ENCODE data around the gene CHORDC1. TPM values are rescaled to one million over a fixed set of nuclear protein-coding genes. Genes with fewer than 3 reads are reported as not detected.
"Not testable (repeated sequence)": the region's sequence is repeated elsewhere in the genome, so short reads cannot be mapped to it uniquely, and the experiment has no call there.

CHORDC1 gene
- total RNA-seq, 4 donors from 2014 or later = 26.1 to 51.2 (median 43.7) TPM

DNA sequence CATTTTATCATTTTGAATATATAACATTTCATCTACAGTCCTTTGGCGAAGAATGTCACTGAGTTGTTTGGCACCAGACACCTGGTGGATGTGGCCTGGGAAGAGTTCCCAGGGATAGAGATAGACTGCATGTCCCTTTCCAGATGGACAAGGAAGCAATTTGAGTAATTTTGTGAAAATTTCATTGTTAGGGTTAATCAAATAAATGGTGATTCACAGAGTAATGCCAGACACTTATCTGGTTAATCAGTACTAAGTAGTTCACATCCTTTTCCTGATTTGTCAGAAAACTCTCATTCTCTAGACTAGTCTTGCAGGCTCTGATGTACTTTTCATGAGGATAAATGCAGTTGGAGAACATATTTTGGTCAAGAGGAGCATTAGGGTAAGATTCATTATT, 46.8 kb downstream of the CHORDC1 start:
- H3K9me3 ChIP-seq = no peaks in the 10 kb centered on the region
- no peak overlapping the region for H3K27ac ChIP-seq
- H3K27me3 ChIP-seq = no peaks in the 10 kb centered on the region
- no peaks in the 10 kb centered on the region for H3K4me1 ChIP-seq
- DNase-seq = no peak
- H3K36me3 ChIP-seq = no peaks in the 10 kb centered on the region
- no peak for TF ChIP-seq POLR2A (IDR thresholded peaks at IDR 0.05)
- TF ChIP-seq, protein P1, sequence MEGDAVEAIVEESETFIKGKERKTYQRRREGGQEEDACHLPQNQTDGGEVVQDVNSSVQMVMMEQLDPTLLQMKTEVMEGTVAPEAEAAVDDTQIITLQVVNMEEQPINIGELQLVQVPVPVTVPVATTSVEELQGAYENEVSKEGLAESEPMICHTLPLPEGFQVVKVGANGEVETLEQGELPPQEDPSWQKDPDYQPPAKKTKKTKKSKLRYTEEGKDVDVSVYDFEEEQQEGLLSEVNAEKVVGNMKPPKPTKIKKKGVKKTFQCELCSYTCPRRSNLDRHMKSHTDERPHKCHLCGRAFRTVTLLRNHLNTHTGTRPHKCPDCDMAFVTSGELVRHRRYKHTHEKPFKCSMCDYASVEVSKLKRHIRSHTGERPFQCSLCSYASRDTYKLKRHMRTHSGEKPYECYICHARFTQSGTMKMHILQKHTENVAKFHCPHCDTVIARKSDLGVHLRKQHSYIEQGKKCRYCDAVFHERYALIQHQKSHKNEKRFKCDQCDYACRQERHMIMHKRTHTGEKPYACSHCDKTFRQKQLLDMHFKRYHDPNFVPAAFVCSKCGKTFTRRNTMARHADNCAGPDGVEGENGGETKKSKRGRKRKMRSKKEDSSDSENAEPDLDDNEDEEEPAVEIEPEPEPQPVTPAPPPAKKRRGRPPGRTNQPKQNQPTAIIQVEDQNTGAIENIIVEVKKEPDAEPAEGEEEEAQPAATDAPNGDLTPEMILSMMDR (IDR thresholded peaks at IDR 0.05) = no peak
- H3K4me3 ChIP-seq = no peak overlapping the region

DNA sequence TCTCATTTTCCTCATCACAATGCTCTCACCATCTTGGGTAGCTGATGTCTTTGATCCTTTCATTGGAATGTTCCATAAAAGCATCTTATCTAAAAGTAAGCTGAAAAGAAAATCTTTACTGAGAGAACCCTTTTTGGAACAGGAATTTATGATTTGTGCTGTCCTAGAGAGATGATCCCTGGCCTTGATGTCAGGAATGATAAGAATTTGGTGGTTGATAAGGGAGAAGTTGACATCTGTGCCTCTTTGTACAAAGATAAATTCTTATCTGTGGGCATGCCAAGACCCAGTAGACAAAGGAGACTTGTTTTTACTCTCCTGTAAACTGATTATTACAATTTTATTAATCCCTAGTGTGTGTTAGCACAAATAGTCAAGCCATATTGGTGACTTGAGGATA, 51.5 kb downstream of the CHORDC1 start:
- DNase-seq = no peak
- H3K4me1 ChIP-seq = no peaks in the 10 kb centered on the region
- TF ChIP-seq, protein P1 (IDR thresholded peaks at IDR 0.05) = no peak
- TF ChIP-seq POLR2A (IDR thresholded peaks at IDR 0.05) = no peak
- no peaks in the 10 kb centered on the region for H3K27me3 ChIP-seq
- no peak overlapping the region for H3K27ac ChIP-seq
- H3K4me3 ChIP-seq = no peak overlapping the region
- no peaks in the 10 kb centered on the region for H3K9me3 ChIP-seq
- H3K36me3 ChIP-seq = no peaks in the 10 kb centered on the region

DNA sequence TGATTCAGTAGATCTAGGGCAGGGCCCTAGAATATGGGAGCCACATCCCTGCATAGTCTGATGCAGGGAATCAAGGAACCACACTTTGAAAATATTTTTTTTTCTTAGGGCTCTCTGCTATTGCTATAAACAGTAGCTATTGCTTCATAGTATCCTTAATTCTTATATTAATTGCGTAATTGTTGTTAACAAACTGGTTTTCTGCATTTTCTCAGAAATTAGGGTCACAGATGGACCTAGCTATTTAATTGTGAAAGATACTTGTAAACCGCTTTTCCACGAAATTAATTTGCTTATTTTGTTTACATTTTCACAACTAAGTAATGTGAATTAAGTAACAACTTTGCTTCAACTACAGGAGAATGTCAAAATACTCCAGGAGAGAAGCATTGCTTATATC, 54.3 kb downstream of the CHORDC1 start:
- TF ChIP-seq, protein P1 (IDR thresholded peaks at IDR 0.05) = no peak
- no peak for TF ChIP-seq POLR2A (IDR thresholded peaks at IDR 0.05)
- no peak overlapping the region for H3K4me3 ChIP-seq
- no peaks in the 10 kb centered on the region for H3K27me3 ChIP-seq
- no peaks in the 10 kb centered on the region for H3K4me1 ChIP-seq
- no peaks in the 10 kb centered on the region for H3K9me3 ChIP-seq
- DNase-seq = no peak
- no peaks in the 10 kb centered on the region for H3K36me3 ChIP-seq
- no peak overlapping the region for H3K27ac ChIP-seq

DNA sequence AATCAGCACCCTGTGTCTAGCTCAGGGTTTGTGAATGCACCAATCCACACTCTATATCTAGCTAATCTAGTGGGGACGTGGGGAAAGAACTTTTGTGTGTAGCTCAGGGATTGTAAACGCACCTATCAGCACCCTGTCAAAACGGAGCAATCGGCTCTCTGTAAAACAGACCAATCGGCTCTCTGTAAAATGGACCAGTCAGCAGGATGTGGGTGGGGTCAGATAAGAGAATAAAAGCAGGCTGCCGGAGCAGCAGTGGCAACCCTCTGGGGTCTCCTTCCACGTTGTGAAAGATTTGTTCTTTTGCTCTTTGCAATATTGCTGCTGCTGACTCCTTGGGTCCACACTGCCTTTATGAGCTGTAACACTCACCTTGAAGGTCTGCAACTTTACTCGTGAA, 55.1 kb downstream of the CHORDC1 start:
- not testable (repeated sequence) for H3K27me3 ChIP-seq, H3K36me3 ChIP-seq, H3K4me3 ChIP-seq, DNase-seq, H3K4me1 ChIP-seq, H3K9me3 ChIP-seq, H3K27ac ChIP-seq

DNA sequence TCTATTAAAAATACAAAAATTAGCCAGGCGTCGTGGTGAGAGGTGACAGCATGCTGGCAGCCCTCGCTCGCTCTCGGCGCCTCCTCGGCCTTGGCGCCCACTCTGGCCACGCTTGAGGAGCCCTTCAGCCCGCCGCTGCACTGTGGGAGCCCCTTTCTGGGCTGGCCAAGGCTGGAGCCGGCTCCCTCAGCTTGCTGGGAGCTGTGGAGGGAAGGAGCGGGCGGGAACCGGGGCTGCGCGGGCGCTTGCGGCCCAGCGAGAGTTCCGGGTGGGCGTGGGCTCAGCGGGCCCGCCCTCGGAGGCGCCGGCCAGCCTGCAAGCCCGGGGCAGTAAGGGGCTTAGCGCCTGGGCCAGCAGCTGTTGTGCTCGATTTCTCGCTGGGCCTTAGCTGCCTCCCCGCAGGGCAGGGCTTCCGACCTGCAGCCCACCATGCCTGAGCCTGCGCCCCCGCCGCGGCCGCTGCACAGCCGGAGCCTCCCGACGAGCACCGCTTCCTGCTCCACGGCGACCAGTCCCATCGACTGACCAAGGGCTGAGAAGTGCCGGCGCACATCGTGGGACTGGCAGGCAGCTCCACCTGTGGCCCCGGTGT, 55.8 kb downstream of the CHORDC1 start:
- DNase-seq, H3K4me1 ChIP-seq, H3K27ac ChIP-seq, H3K36me3 ChIP-seq, H3K9me3 ChIP-seq, H3K4me3 ChIP-seq, H3K27me3 ChIP-seq: not testable (repeated sequence)

Other genes with a start within 250 kb of the CHORDC1 start
- gene TRIM49C, start 191.9 kb downstream of the CHORDC1 start, total RNA-seq = not detected
- not detected for gene UBTFL1, start 137.1 kb downstream of the CHORDC1 start, total RNA-seq
- 1 to 10 TPM in 3 of 4 donors, not detected in 1; 1.7 to 7.0 (median 4.2) TPM for gene NAALAD2, start 88.4 kb downstream of the CHORDC1 start, total RNA-seq

All from Peyer's patch (tissue), 4 donors.